Neural progenitor cell (in vitro differentiated cells): Measurements from ENCODE around the gene KIAA0825. TPM values are rescaled to one million over a fixed set of nuclear protein-coding genes. Genes with fewer than 3 reads are reported as not detected.
"Not testable (repeated sequence)": the region's sequence is repeated elsewhere in the genome, so short reads cannot be mapped to it uniquely, and the experiment has no call there.

Experiments
- DNase-seq: peaks from one replicate; pipeline ENCODE4 v3.0.0-alpha.2; 2016; ENCODE audit warnings: low spot score
- H2AFZ ChIP-seq: fragments of 200-600 bp; sonication (generic); replicated peaks from 2 replicates; pipeline ENCODE4 v1.6.1; 2016; ENCODE audit warnings: antibody characterized with exemption
- H3F3A ChIP-seq: fragments of 200-600 bp; sonication (generic); 2 replicates; pipeline ENCODE4 v1.6.1; 2016; ENCODE audit warnings: antibody characterized with exemption, low read depth
- H3K27ac ChIP-seq: fragments of 200-600 bp; sonication (generic); 2 replicates; pipeline ENCODE4 v1.5.1; 2016; ENCODE audit warnings: mild to moderate bottlenecking
- H3K27me3 ChIP-seq: fragments of 200-600 bp; sonication (generic); 2 replicates; pipeline ENCODE4 v1.6.1; 2016; ENCODE audit warnings: mild to moderate bottlenecking, moderate library complexity
- H3K36me3 ChIP-seq: fragments of 200-600 bp; sonication (generic); 2 replicates; pipeline ENCODE4 v1.5.1; 2016
- H3K4me1 ChIP-seq: fragments of 200-600 bp; sonication (generic); 2 replicates; pipeline ENCODE4 v1.6.1; 2016; ENCODE audit warnings: mixed run types
- H3K4me2 ChIP-seq: fragments of 200-600 bp; sonication (generic); 2 replicates; pipeline ENCODE4 v1.6.1; 2016
- H3K4me3 ChIP-seq: fragments of 200-600 bp; sonication (generic); 2 replicates; pipeline ENCODE4 v1.5.1; 2016
- H3K79me2 ChIP-seq: fragments of 200-600 bp; sonication (generic); 2 replicates; pipeline ENCODE4 v1.6.1; 2016; ENCODE audit warnings: low read depth
- H3K9ac ChIP-seq: fragments of 200-600 bp; sonication (generic); 2 replicates; pipeline ENCODE4 v1.6.1; 2016
- H3K9me3 ChIP-seq: fragments of 200-600 bp; sonication (generic); 2 replicates; pipeline ENCODE4 v1.5.1; 2016; ENCODE audit warnings: low read depth
- H4K20me1 ChIP-seq: fragments of 200-600 bp; sonication (generic); 2 replicates; pipeline ENCODE4 v1.6.1; 2016; ENCODE audit warnings: low read depth
- H3K27ac Mint-ChIP-seq: 3 replicates; pipeline ENCODE4 v1.8.0; 2021; ENCODE audit warnings: mixed read lengths
- H3K27me3 Mint-ChIP-seq: 2 replicates; pipeline ENCODE4 v1.8.0; 2022; ENCODE audit warnings: low read depth, mild to moderate bottlenecking, inconsistent platforms, moderate library complexity, mixed read lengths; ENCODE audit not compliant: insufficient read depth
- H3K36me3 Mint-ChIP-seq: 3 replicates; pipeline ENCODE4 v1.8.0; 2021; ENCODE audit warnings: mixed read lengths
- H3K4me1 Mint-ChIP-seq: 3 replicates; pipeline ENCODE4 v1.8.0; 2021; ENCODE audit warnings: mixed read lengths
- H3K4me3 Mint-ChIP-seq: 3 replicates; pipeline ENCODE4 v1.8.0; 2021; ENCODE audit warnings: mild to moderate bottlenecking, moderate library complexity, mixed read lengths
- H3K9me3 Mint-ChIP-seq: 3 replicates; pipeline ENCODE4 v1.8.0; 2020; ENCODE audit warnings: mixed read lengths
- EZH2 ChIP-seq: fragments of 200-600 bp; sonication (generic); IDR thresholded peaks from 2 replicates; pipeline ENCODE4 v1.6.1; 2017; ENCODE audit warnings: antibody characterized with exemption, mild to moderate bottlenecking, moderate library complexity
- EZH2phosphoT487 ChIP-seq: fragments of 200-600 bp; sonication (generic); IDR thresholded peaks from 2 replicates; pipeline ENCODE4 v1.6.1; 2017; ENCODE audit warnings: antibody characterized with exemption
- total RNA-seq: library from RNA; depleted of rRNA; stranded (reverse); fragments of >200 nt; gene quantifications from 2 replicates; pipeline ENCODE4 v1.2.3, GENCODE V29; 2015; ENCODE audit warnings: low replicate concordance
- TF ChIP-seq, protein P1 (sequence below): fragments of 200-600 bp; sonication (generic); IDR thresholded peaks from 2 replicates; pipeline ENCODE4 v1.5.1; 2017; ENCODE audit warnings: antibody characterized with exemption, mild to moderate bottlenecking

The KIAA0825 gene
- total RNA-seq, 1 donor from 2014 or later, result 3.7 TPM

DNA sequence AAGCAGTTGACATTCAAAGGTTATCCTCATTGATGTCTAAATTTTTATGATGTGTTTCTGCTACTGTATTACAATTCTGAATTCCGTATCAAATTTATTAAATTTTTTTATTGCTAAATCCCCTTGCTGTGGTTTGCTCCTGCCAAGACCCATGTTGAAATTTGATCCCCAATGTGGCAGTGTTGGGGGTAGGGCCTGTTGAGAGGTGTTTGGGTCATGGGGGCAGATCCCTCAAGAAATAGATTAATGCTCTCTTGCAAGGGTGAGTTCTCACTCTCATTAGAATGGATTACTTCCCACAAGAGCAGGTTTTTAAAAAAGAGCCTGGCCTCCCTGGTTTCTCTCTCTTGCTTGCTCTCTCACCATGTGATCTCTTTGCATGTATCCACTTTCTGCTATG lies 442.5 kb downstream of the KIAA0825 start:
- Mint-ChIP-seq H3K27me3 (no peaks in the 10 kb centered on the region), H3K27ac (no peak overlapping the region), H3K4me1 (peaks cover 3% of the 10 kb centered on the region), H3K9me3 (no peaks in the 10 kb centered on the region), H3K4me3 (no peak overlapping the region), H3K36me3 (no peaks in the 10 kb centered on the region)
- TF ChIP-seq EZH2phosphoT487, result no peak
- no peak for TF ChIP-seq EZH2
- TF ChIP-seq, protein P1, sequence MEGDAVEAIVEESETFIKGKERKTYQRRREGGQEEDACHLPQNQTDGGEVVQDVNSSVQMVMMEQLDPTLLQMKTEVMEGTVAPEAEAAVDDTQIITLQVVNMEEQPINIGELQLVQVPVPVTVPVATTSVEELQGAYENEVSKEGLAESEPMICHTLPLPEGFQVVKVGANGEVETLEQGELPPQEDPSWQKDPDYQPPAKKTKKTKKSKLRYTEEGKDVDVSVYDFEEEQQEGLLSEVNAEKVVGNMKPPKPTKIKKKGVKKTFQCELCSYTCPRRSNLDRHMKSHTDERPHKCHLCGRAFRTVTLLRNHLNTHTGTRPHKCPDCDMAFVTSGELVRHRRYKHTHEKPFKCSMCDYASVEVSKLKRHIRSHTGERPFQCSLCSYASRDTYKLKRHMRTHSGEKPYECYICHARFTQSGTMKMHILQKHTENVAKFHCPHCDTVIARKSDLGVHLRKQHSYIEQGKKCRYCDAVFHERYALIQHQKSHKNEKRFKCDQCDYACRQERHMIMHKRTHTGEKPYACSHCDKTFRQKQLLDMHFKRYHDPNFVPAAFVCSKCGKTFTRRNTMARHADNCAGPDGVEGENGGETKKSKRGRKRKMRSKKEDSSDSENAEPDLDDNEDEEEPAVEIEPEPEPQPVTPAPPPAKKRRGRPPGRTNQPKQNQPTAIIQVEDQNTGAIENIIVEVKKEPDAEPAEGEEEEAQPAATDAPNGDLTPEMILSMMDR, result no peak
- H3K36me3 ChIP-seq, result no peaks in the 10 kb centered on the region
- DNase-seq, result no peak
- no peak overlapping the region for H3K27ac ChIP-seq
- H4K20me1 ChIP-seq, result no peaks in the 10 kb centered on the region
- peaks cover 7% of the 10 kb centered on the region for H3K4me1 ChIP-seq
- H3K9ac ChIP-seq, result no peak overlapping the region
- H3F3A ChIP-seq, result no peaks in the 10 kb centered on the region
- peak overlapping the region; percentile 55 for H2AFZ ChIP-seq
- no peak overlapping the region for H3K4me3 ChIP-seq
- H3K79me2 ChIP-seq, result no peaks in the 10 kb centered on the region
- no peak overlapping the region for H3K4me2 ChIP-seq
- no peaks in the 10 kb centered on the region for H3K27me3 ChIP-seq
- H3K9me3 ChIP-seq, result no peaks in the 10 kb centered on the region

DNA sequence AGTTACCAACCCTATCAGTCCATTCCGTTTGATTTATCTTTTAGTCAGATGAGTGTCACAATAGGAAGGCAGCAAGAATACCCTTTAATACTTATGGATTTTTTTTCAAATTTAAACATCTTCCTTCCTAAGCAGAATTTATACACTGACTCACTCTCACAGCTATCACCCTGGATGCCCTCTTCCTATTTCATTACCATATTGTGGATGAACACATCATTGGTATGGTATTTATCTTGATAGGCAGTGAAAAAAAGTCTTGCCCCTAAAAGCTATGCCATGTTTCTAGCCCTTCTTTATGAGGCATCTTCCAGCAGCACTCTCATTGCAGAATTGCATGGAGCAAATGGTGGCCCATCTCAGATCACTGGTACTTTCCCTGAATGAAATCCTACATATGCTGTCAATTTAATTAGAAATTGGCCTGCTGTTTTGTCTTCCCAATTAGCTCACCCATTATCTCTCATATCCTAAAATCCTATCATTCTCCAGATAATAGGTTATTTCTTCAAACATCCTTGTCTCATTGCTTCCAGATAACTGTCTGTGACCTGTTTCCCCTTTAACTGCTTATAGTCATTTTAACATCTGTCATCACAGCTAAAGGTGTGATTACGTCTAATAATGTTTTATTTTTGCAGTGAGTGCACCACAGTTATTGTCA lies 443.5 kb downstream of the KIAA0825 start:
- H3K4me2 ChIP-seq, result no peak overlapping the region
- H3K27me3 ChIP-seq, result no peaks in the 10 kb centered on the region
- Mint-ChIP-seq H3K27me3 (no peaks in the 10 kb centered on the region), H3K4me1 (peaks cover 3% of the 10 kb centered on the region), H3K27ac (no peak overlapping the region), H3K4me3 (no peak overlapping the region), H3K9me3 (no peaks in the 10 kb centered on the region), H3K36me3 (no peaks in the 10 kb centered on the region)
- no peak for DNase-seq
- H4K20me1 ChIP-seq, result no peaks in the 10 kb centered on the region
- H2AFZ ChIP-seq, result no peak overlapping the region
- no peak overlapping the region for H3K9ac ChIP-seq
- TF ChIP-seq, protein P1, result no peak
- TF ChIP-seq EZH2phosphoT487 (no peak), EZH2 (no peak)
- no peaks in the 10 kb centered on the region for H3F3A ChIP-seq
- H3K4me3 ChIP-seq, result no peak overlapping the region
- no peaks in the 10 kb centered on the region for H3K36me3 ChIP-seq
- H3K4me1 ChIP-seq, result peaks cover 7% of the 10 kb centered on the region
- H3K27ac ChIP-seq, result no peak overlapping the region
- H3K9me3 ChIP-seq, result no peaks in the 10 kb centered on the region
- no peaks in the 10 kb centered on the region for H3K79me2 ChIP-seq

DNA sequence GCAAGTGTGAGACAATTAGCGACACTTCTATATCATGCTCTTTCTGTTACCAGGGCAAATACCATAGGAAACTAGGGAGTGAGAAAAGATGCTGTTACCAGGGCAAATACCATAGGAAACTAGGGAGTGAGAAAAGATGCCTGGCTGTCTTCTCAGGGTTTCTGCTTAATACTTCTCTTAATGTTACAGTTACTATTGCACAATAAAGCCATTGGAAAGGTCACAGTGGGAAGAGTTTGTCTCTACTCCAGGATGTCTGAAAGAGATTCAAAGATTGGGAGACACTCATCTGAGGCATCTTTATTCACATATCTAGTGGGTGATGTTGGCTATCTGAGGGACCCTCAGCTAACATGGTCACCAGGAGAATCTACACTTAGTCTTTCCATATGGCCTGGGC lies 445.3 kb downstream of the KIAA0825 start:
- H3K9me3 Mint-ChIP-seq, result no peaks in the 10 kb centered on the region
- Histone ChIP-seq H3K27ac (no peak overlapping the region), H3K27me3 (no peaks in the 10 kb centered on the region), H3K9me3 (no peaks in the 10 kb centered on the region), H2AFZ (no peak overlapping the region), H3K4me2 (no peak overlapping the region), H3K4me3 (no peak overlapping the region), H3F3A (no peaks in the 10 kb centered on the region), H4K20me1 (no peaks in the 10 kb centered on the region), H3K79me2 (no peaks in the 10 kb centered on the region), H3K4me1 (peaks cover 7% of the 10 kb centered on the region), H3K36me3 (no peaks in the 10 kb centered on the region), H3K9ac (no peak overlapping the region)
- H3K27me3 Mint-ChIP-seq, result no peaks in the 10 kb centered on the region
- no peaks in the 10 kb centered on the region for H3K36me3 Mint-ChIP-seq
- DNase-seq, result no peak
- TF ChIP-seq EZH2, result no peak
- TF ChIP-seq EZH2phosphoT487, result no peak
- TF ChIP-seq, protein P1, result no peak
- H3K27ac Mint-ChIP-seq, result no peak overlapping the region
- H3K4me3 Mint-ChIP-seq, result no peak overlapping the region
- H3K4me1 Mint-ChIP-seq, result peaks cover 3% of the 10 kb centered on the region

DNA sequence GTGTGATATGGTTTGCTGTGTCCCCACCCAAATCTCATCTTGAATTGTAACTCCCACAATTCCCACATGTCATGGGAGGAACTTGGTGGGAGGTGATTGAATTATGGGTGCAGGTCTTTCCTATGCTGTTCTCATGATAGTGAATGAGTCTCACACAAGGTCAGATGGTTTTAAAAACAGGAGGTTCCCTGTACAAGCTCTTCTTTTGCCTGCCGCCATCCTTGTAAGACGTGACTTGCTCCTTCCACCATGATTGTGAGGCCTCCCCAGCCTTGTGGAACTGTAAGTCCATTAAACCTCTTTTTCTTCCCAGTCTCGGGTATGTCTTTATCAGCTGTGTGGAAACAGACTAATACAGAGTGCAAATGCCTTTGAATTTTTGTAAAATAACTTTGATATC lies 447.3 kb downstream of the KIAA0825 start:
- H3F3A ChIP-seq, H3K27me3 ChIP-seq, H3K4me3 ChIP-seq, H3K4me1 Mint-ChIP-seq, H3K79me2 ChIP-seq, H3K36me3 ChIP-seq, H3K4me3 Mint-ChIP-seq, H3K4me1 ChIP-seq, H4K20me1 ChIP-seq, H3K9ac ChIP-seq, DNase-seq, H3K36me3 Mint-ChIP-seq, H2AFZ ChIP-seq, H3K27ac ChIP-seq, H3K27ac Mint-ChIP-seq, H3K9me3 ChIP-seq, H3K9me3 Mint-ChIP-seq, H3K27me3 Mint-ChIP-seq, H3K4me2 ChIP-seq: not testable (repeated sequence)

DNA sequence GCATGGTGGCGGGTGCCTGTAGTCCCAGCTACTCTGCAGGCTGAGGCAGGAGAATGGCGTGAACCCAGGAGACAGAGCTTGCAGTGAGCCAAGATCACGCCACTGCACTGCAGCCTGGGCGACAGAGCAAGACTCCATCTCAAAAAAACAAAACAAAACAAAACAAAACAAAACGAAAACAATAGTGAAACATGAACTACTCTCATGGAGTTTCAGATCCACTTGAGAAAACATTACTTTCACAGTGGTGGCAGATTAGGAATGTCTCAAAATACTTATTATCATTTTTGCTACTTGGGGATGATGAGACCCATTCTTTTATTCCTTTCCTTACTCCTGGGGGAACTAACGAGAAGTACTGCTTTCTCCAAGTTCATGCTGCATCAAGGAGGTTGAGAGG lies 448.2 kb downstream of the KIAA0825 start:
- not testable (repeated sequence) for H3K4me3 ChIP-seq, H3K79me2 ChIP-seq, H3K4me2 ChIP-seq, H3K4me3 Mint-ChIP-seq, H4K20me1 ChIP-seq, DNase-seq, H3K36me3 Mint-ChIP-seq, H3K27ac Mint-ChIP-seq, H3K27me3 Mint-ChIP-seq, H3K27ac ChIP-seq, H2AFZ ChIP-seq, H3K36me3 ChIP-seq, H3K9ac ChIP-seq, H3K9me3 Mint-ChIP-seq, H3F3A ChIP-seq, H3K4me1 Mint-ChIP-seq, H3K4me1 ChIP-seq, H3K9me3 ChIP-seq, H3K27me3 ChIP-seq
